Gastrocnemius medialis (tissue), 4 donors: ENCODE measurements around the gene KLHL14. TPM values are rescaled to one million over a fixed set of nuclear protein-coding genes. Genes with fewer than 3 reads are reported as not detected.

Experiments
- ATAC-seq, 2 donors: fragments of 150-250 bp; one replicate each; pipeline ENCODE4 v1.9.1; 2016
- DNase-seq, 2 donors: peaks; one replicate each; pipeline ENCODE4 v3.0.0-alpha.2; 2019
- H3K27ac ChIP-seq, 4 donors: fragments of 200-600 bp; sonication (generic); 1 replicate in 1 of 4; 2 replicates in 3 of 4; pipeline ENCODE4 v1.5.1; 2016 to 2018; ENCODE audit warnings: mild to moderate bottlenecking in 2 of 4, moderate library complexity in 1 of 4
- H3K27me3 ChIP-seq, 3 donors: fragments of 200-600 bp; sonication (generic) in 2 of 3; 1 replicate in 1 of 3; 2 replicates in 2 of 3; pipeline versions ENCODE4 v1.5.1 to v1.6.0; 2016 to 2019; ENCODE audit warnings: mild to moderate bottlenecking in 1 of 3, moderate library complexity in 1 of 3
- H3K36me3 ChIP-seq, 2 donors: fragments of 200-600 bp; sonication (generic) in 1 of 2; one replicate each; pipeline ENCODE4 v1.5.1; 2017 to 2018
- H3K4me1 ChIP-seq, 2 donors: fragments of 200-600 bp; sonication (generic) in 1 of 2; one replicate each; pipeline ENCODE4 v1.5.1; 2016 to 2017; ENCODE audit warnings: mild to moderate bottlenecking in 2 of 2
- H3K4me3 ChIP-seq, 4 donors: fragments of 200-600 bp; sonication (generic) in 3 of 4; 1 replicate in 1 of 4; 2 replicates in 3 of 4; pipeline ENCODE4 v1.5.1; 2016 to 2019; ENCODE audit warnings: mild to moderate bottlenecking in 2 of 4
- H3K9me3 ChIP-seq, 3 donors: fragments of 200-600 bp; sonication (generic) in 2 of 3; 1 replicate in 1 of 3; 2 replicates in 2 of 3; pipeline ENCODE4 v1.5.1; 2016 to 2019
- CTCF ChIP-seq, 5 experiments: fragments of 450-650 bp in 3 of 5; fragments of 200-600 bp in 2 of 5; sonication (generic) in 2 of 5; IDR thresholded peaks in 4 of 5; conservative IDR thresholded peaks in 1 of 5; 1 replicate in 4 of 5; 2 replicates in 1 of 5; pipeline ENCODE4 v1.5.1; 2016 to 2019; ENCODE audit warnings: antibody characterized with exemption in 5 of 5, mild to moderate bottlenecking in 3 of 5, moderate library complexity in 3 of 5
- POLR2A ChIP-seq, 2 donors: fragments of 450-650 bp; IDR thresholded peaks; one replicate each; pipeline ENCODE4 v1.6.1; 2017; ENCODE audit warnings: antibody characterized with exemption in 2 of 2, mild to moderate bottlenecking in 2 of 2, moderate library complexity in 2 of 2
- in situ Hi-C, 4 donors: fragments of 200-750 bp; cut with MboI; loops; one replicate each; pipeline versions ENCODE4 v1.15.0 to v1.8.0; 2017; ENCODE audit warnings: low sequenced_read_pairs in 4 of 4
- intact Hi-C: fragments of 100-400 bp; cut with DNase I; formaldehyde crosslinking; loops from one replicate; pipeline ENCODE4 v1.15.1; 2023; ENCODE audit warnings: low total_unique reads
- total RNA-seq, 4 donors: library from RNA; depleted of rRNA; stranded (reverse); fragments of >200 nt; gene quantifications; one replicate each; pipeline versions ENCODE4 v1.1.0 to v1.2.3, GENCODE V29; 2016

KLHL14 gene
- total RNA-seq, 4 donors from 2014 or later = 0.04 TPM; not detected in 3

GRCh38 chr18:32701313-32701712, 71.5 kb downstream of the KLHL14 start:
- no peaks in the 10 kb centered on the region for H3K27me3 ChIP-seq
- H3K36me3 ChIP-seq = no peaks in the 10 kb centered on the region
- no peaks in the 10 kb centered on the region for H3K4me1 ChIP-seq
- intact Hi-C loops = no loop called here
- no peak overlapping the region for H3K27ac ChIP-seq
- DNase-seq (no peak), ATAC-seq (no peak)
- in situ Hi-C loops = no loop called here
- no peak for TF ChIP-seq CTCF (IDR thresholded peaks at IDR 0.05 in 4 of 5, conservative IDR thresholded peaks at IDR 0.05 in 1 of 5)
- no peaks in the 10 kb centered on the region for H3K9me3 ChIP-seq
- no peak overlapping the region for H3K4me3 ChIP-seq

- H3K27me3 ChIP-seq = no peaks in the 10 kb centered on the region
- DNase-seq (no peak), ATAC-seq (no peak)
- H3K36me3 ChIP-seq = no peaks in the 10 kb centered on the region
- in situ Hi-C loops (no loop called here), intact Hi-C loops (no loop called here)
- no peak overlapping the region for H3K27ac ChIP-seq
- no peaks in the 10 kb centered on the region for H3K4me1 ChIP-seq
- no peaks in the 10 kb centered on the region for H3K9me3 ChIP-seq
- H3K4me3 ChIP-seq = no peak overlapping the region
- TF ChIP-seq CTCF (IDR thresholded peaks at IDR 0.05 in 4 of 5, conservative IDR thresholded peaks at IDR 0.05 in 1 of 5) (no peak), POLR2A (IDR thresholded peaks at IDR 0.05) (no peak)
Measured at GRCh38 chr18:32698153-32698552, 74.7 kb downstream of the KLHL14 start.

- Histone ChIP-seq H3K36me3 (no peaks in the 10 kb centered on the region), H3K4me1 (no peaks in the 10 kb centered on the region), H3K27me3 (no peaks in the 10 kb centered on the region), H3K9me3 (no peaks in the 10 kb centered on the region), H3K27ac (no peak overlapping the region), H3K4me3 (no peak overlapping the region)
- DNase-seq (no peak), ATAC-seq (no peak)
- intact Hi-C loops = no loop called here
- in situ Hi-C loops = no loop called here
- TF ChIP-seq POLR2A (IDR thresholded peaks at IDR 0.05) (no peak), CTCF (IDR thresholded peaks at IDR 0.05 in 4 of 5, conservative IDR thresholded peaks at IDR 0.05 in 1 of 5) (no peak)
Measured at GRCh38 chr18:32696376-32696775, 76.4 kb downstream of the KLHL14 start.

GRCh38 chr18:32695534-32695933, 77.3 kb downstream of the KLHL14 start:
- in situ Hi-C loops = no loop called here
- H3K27ac ChIP-seq = no peak overlapping the region

More at GRCh38 chr18:32695534-32695933, 77.3 kb downstream of the KLHL14 start:
- intact Hi-C loops = no loop called here
- no peaks in the 10 kb centered on the region for H3K4me1 ChIP-seq
- ATAC-seq = no peak
- no peak overlapping the region for H3K4me3 ChIP-seq
- TF ChIP-seq POLR2A (IDR thresholded peaks at IDR 0.05) (no peak), CTCF (IDR thresholded peaks at IDR 0.05 in 4 of 5, conservative IDR thresholded peaks at IDR 0.05 in 1 of 5) (no peak)
- H3K27me3 ChIP-seq = no peaks in the 10 kb centered on the region
- no peak for DNase-seq
- no peaks in the 10 kb centered on the region for H3K36me3 ChIP-seq
- no peaks in the 10 kb centered on the region for H3K9me3 ChIP-seq
